ENCODE results near the gene THTPA. TPM values are rescaled to one million over a fixed set of nuclear protein-coding genes. Genes with fewer than 3 reads are reported as not detected.

The THTPA gene
- total RNA-seq, 1 experiment from 2014 or later = 4.1 TPM

GRCh38 chr14:23544511-23545447, 11.3 kb upstream of the THTPA start:
- no peaks in the 10 kb centered on the region for H3F3A ChIP-seq (ENCODE audit: insufficient read depth, low read depth)
- ChIA-PET POLR2A (ENCODE audit: unreplicated experiment) (no interaction called here), CTCF (no interaction called here)
- no peak overlapping the region for H3K4me2 ChIP-seq
- no peaks in the 10 kb centered on the region for H3K9me3 ChIP-seq (ENCODE audit: insufficient read depth, low read depth)
- H3K27me3 ChIP-seq (ENCODE audit: insufficient read depth, low read depth) = no peaks in the 10 kb centered on the region
- H3K79me2 ChIP-seq (ENCODE audit: low read depth) = no peaks in the 10 kb centered on the region
- no peaks in the 10 kb centered on the region for H4K20me1 ChIP-seq (ENCODE audit: insufficient read depth)
- no peaks in the 10 kb centered on the region for H3K4me1 ChIP-seq (replicated peaks; ENCODE audit: insufficient read depth)
- no peak overlapping the region for H3K4me3 ChIP-seq
- no peak overlapping the region for H3K27ac ChIP-seq
- BruUV-seq (replicated peaks) = no TSS peak
- no peak for TF ChIP-seq CTCF (conservative IDR thresholded peaks at IDR 0.05)
- TF ChIP-seq EZH2 (IDR thresholded peaks at IDR 0.05; ENCODE audit: low read depth) = no peak
- no peaks in the 10 kb centered on the region for H3K36me3 ChIP-seq (ENCODE audit: low read depth)
- no peak for DNase-seq
- H3K9me2 ChIP-seq (ENCODE audit: insufficient read depth) = no peaks in the 10 kb centered on the region
- intact Hi-C loops (cut with micrococcal nuclease; ENCODE audit: unreplicated experiment) = no loop called here
- no peak overlapping the region for H2AFZ ChIP-seq

- intact Hi-C loops (cut with micrococcal nuclease; ENCODE audit: unreplicated experiment) = no loop called here
- ChIA-PET CTCF (no interaction called here), POLR2A (ENCODE audit: unreplicated experiment) (no interaction called here)
- TF ChIP-seq CTCF (conservative IDR thresholded peaks at IDR 0.05) = no peak
- no peak for TF ChIP-seq EZH2 (IDR thresholded peaks at IDR 0.05; ENCODE audit: low read depth)
- H3K27me3 ChIP-seq (ENCODE audit: insufficient read depth, low read depth) = no peaks in the 10 kb centered on the region
- no peaks in the 10 kb centered on the region for H3K9me3 ChIP-seq (ENCODE audit: insufficient read depth, low read depth)
- H3K27ac ChIP-seq = no peak overlapping the region
- no peak overlapping the region for H3K4me3 ChIP-seq
- H3F3A ChIP-seq (ENCODE audit: insufficient read depth, low read depth) = no peaks in the 10 kb centered on the region
- no peaks in the 10 kb centered on the region for H3K79me2 ChIP-seq (ENCODE audit: low read depth)
- H2AFZ ChIP-seq = no peak overlapping the region
- no peaks in the 10 kb centered on the region for H3K4me1 ChIP-seq (replicated peaks; ENCODE audit: insufficient read depth)
- no peaks in the 10 kb centered on the region for H4K20me1 ChIP-seq (ENCODE audit: insufficient read depth)
- H3K36me3 ChIP-seq (ENCODE audit: low read depth) = no peaks in the 10 kb centered on the region
- no peak for DNase-seq
- no peaks in the 10 kb centered on the region for H3K9me2 ChIP-seq (ENCODE audit: insufficient read depth)
- H3K4me2 ChIP-seq = no peak overlapping the region
- no TSS peak for BruUV-seq (replicated peaks)
Measured at GRCh38 chr14:23545740-23546365, 10.2 kb upstream of the THTPA start.

- CTCF ChIA-PET = no interaction called here
- no peak overlapping the region for H3K4me2 ChIP-seq
- no peak for DNase-seq
- H3K4me1 ChIP-seq (replicated peaks; ENCODE audit: insufficient read depth) = no peaks in the 10 kb centered on the region
- BruUV-seq (replicated peaks) = no TSS peak
- no peaks in the 10 kb centered on the region for H3K36me3 ChIP-seq (ENCODE audit: low read depth)
- no peaks in the 10 kb centered on the region for H3K79me2 ChIP-seq (ENCODE audit: low read depth)
- TF ChIP-seq EZH2 (IDR thresholded peaks at IDR 0.05; ENCODE audit: low read depth) (no peak), CTCF (conservative IDR thresholded peaks at IDR 0.05) (no peak)
- H3K9me3 ChIP-seq (ENCODE audit: insufficient read depth, low read depth) = no peaks in the 10 kb centered on the region
- intact Hi-C loops (cut with micrococcal nuclease; ENCODE audit: unreplicated experiment) = no loop called here
- no peaks in the 10 kb centered on the region for H4K20me1 ChIP-seq (ENCODE audit: insufficient read depth)
- H3F3A ChIP-seq (ENCODE audit: insufficient read depth, low read depth) = no peaks in the 10 kb centered on the region
- no peak overlapping the region for H3K4me3 ChIP-seq
- H3K27ac ChIP-seq = no peak overlapping the region
- POLR2A ChIA-PET (ENCODE audit: unreplicated experiment) = no interaction called here
- H3K9me2 ChIP-seq (ENCODE audit: insufficient read depth) = no peaks in the 10 kb centered on the region
- H3K27me3 ChIP-seq (ENCODE audit: insufficient read depth, low read depth) = no peaks in the 10 kb centered on the region
- no peak overlapping the region for H2AFZ ChIP-seq
Measured at GRCh38 chr14:23546450-23547035, 9.5 kb upstream of the THTPA start.
